Activated CD8-positive, alpha-beta T cell treated with anti-CD3 and anti-CD28 coated beads for 36 hours (primary cell): ENCODE measurements around the gene DPM2. TPM values are rescaled to one million over a fixed set of nuclear protein-coding genes. Genes with fewer than 3 reads are reported as not detected.

Source experiments
- ATAC-seq: fragments of 200-7000 bp; cut with Tn5 transposase; one replicate; pipeline ENCODE4 v1.10.0; 2021; ENCODE audit warnings: mild to moderate bottlenecking, moderate library complexity
- CTCF ChIA-PET: fragments of 350-600 bp; sonication (Branson Sonifier 250); formaldehyde crosslinking; loops from one replicate; lab custom pipeline; 2021; ENCODE audit warnings: antibody characterized with exemption; lab: Charles Lee
- POLR2A ChIA-PET: fragments of 350-600 bp; sonication (Branson Sonifier 250); formaldehyde crosslinking; loops from one replicate; lab custom pipeline; 2021; ENCODE audit warnings: antibody characterized with exemption; lab: Charles Lee
- DNase-seq: peaks from one replicate; pipeline ENCODE4 v3.0.0-alpha.2; 2020
- H3K27ac Mint-ChIP-seq: one replicate; pipeline ENCODE4 v1.8.0; 2021; ENCODE audit warnings: mild to moderate bottlenecking, mixed read lengths
- H3K27me3 Mint-ChIP-seq: one replicate; pipeline ENCODE4 v1.8.0; 2021; ENCODE audit warnings: mixed read lengths
- H3K36me3 Mint-ChIP-seq: one replicate; pipeline ENCODE4 v1.8.0; 2021; ENCODE audit warnings: low read depth, mixed read lengths
- H3K4me1 Mint-ChIP-seq: one replicate; pipeline ENCODE4 v1.8.0; 2021; ENCODE audit warnings: low read depth, mixed read lengths
- H3K4me3 Mint-ChIP-seq: one replicate; pipeline ENCODE4 v1.8.0; 2021; ENCODE audit warnings: mild to moderate bottlenecking, moderate library complexity, mixed read lengths
- H3K9me3 Mint-ChIP-seq: one replicate; pipeline ENCODE4 v1.8.0; 2021; ENCODE audit warnings: mixed read lengths
- intact Hi-C: fragments of 100-400 bp; cut with micrococcal nuclease; formaldehyde crosslinking; loops from one replicate; pipeline ENCODE4 v1.10.0; 2022
- total RNA-seq, 2 experiments: library from RNA; stranded (reverse); gene quantifications; one replicate each; pipeline ENCODE4 v1.2.3, GENCODE V29; 2021
- TF ChIP-seq, protein P1 (sequence below): fragments of 200-600 bp; IDR thresholded peaks from one replicate; pipeline ENCODE4 v1.8.0; 2022; ENCODE audit warnings: antibody characterized with exemption, mild to moderate bottlenecking

The DPM2 gene
- total RNA-seq, 2 experiments from 2014 or later, result 41.3 to 43.9 TPM

DNA sequence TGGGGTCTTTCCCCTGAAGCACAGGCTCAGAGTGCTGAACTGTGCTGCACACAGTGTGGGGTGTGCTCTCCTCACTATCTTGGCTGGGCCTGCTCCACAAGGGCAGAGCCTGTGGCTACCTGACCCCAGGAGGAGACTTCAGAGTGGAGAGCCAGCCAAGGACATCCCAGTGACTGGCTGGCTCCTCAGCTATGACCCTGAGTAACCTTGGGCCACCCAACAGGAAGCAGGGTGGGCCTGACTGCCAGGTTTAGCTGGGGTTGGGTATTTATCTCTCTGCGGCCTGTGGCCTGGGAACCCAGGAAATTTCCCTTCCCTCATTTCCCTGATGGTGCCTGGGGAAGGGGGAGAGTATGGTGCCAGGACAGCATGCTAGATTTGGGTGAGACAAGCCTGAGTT lies 45.3 kb upstream of the DPM2 start:
- peak overlapping the region; percentile 97 for H3K4me3 Mint-ChIP-seq
- intact Hi-C loops, result no loop called here
- TF ChIP-seq, protein P1, sequence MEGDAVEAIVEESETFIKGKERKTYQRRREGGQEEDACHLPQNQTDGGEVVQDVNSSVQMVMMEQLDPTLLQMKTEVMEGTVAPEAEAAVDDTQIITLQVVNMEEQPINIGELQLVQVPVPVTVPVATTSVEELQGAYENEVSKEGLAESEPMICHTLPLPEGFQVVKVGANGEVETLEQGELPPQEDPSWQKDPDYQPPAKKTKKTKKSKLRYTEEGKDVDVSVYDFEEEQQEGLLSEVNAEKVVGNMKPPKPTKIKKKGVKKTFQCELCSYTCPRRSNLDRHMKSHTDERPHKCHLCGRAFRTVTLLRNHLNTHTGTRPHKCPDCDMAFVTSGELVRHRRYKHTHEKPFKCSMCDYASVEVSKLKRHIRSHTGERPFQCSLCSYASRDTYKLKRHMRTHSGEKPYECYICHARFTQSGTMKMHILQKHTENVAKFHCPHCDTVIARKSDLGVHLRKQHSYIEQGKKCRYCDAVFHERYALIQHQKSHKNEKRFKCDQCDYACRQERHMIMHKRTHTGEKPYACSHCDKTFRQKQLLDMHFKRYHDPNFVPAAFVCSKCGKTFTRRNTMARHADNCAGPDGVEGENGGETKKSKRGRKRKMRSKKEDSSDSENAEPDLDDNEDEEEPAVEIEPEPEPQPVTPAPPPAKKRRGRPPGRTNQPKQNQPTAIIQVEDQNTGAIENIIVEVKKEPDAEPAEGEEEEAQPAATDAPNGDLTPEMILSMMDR, result no peak
- H3K9me3 Mint-ChIP-seq, result no peaks in the 10 kb centered on the region
- peaks cover 32% of the 10 kb centered on the region for H3K4me1 Mint-ChIP-seq
- H3K27ac Mint-ChIP-seq, result peak overlapping the region; percentile 82
- POLR2A ChIA-PET, result interaction anchor here (0.9 to 22.5 kb wide), 11 partner anchors 9 to 84 kb away, joined by 3 to 408 read pairs (median 5); partner anchors contain the start of gene NAIF1
- CTCF ChIA-PET, result interaction anchor here (0.8 to 15.3 kb wide), 5 partner anchors 11 to 52 kb away, joined by 3 to 163 read pairs (median 91); no protein-coding TSS in a partner anchor
- no peak for DNase-seq
- H3K27me3 Mint-ChIP-seq, result no peaks in the 10 kb centered on the region
- H3K36me3 Mint-ChIP-seq, result peaks cover 18% of the 10 kb centered on the region
- no peak for ATAC-seq

- ChIA-PET POLR2A (interaction anchor here (0.8 to 22.5 kb wide), 12 partner anchors 13 to 92 kb away, joined by 3 to 408 read pairs (median 6); partner anchors contain the start of gene NAIF1), CTCF (interaction anchor here (1.1 to 15.3 kb wide), 7 partner anchors 22 to 136 kb away, joined by 3 to 163 read pairs (median 5); no protein-coding TSS in a partner anchor)
- Mint-ChIP-seq H3K4me3 (peak overlapping the region; percentile 97), H3K27me3 (no peaks in the 10 kb centered on the region), H3K9me3 (no peaks in the 10 kb centered on the region), H3K4me1 (peaks cover 39% of the 10 kb centered on the region), H3K36me3 (peaks cover 24% of the 10 kb centered on the region), H3K27ac (peak overlapping the region; percentile 97)
- intact Hi-C loops, result no loop called here
- DNase-seq, result peak; percentile 77
- peak; percentile 5 for ATAC-seq
- TF ChIP-seq, protein P1, result no peak
Observed at GRCh38 chr9:127981559-127982121, 44.0 kb upstream of the DPM2 start.

- Mint-ChIP-seq H3K4me1 (peaks cover 46% of the 10 kb centered on the region), H3K9me3 (no peaks in the 10 kb centered on the region), H3K27me3 (no peaks in the 10 kb centered on the region), H3K27ac (peak within 1 kb of the TSS; percentile 97), H3K4me3 (peak within 1 kb of the TSS; percentile 97), H3K36me3 (peaks cover 31% of the 10 kb centered on the region)
- POLR2A ChIA-PET, result interaction anchor here (0.8 to 22.5 kb wide), 16 partner anchors 14 to 531 kb away, joined by 3 to 408 read pairs (median 5); no protein-coding TSS in a partner anchor
- TF ChIP-seq, protein P1, result no peak
- intact Hi-C loops, result no loop called here
- CTCF ChIA-PET, result interaction anchor here (1.0 to 15.3 kb wide), 8 partner anchors 15 to 136 kb away, joined by 3 to 163 read pairs (median 4); no protein-coding TSS in a partner anchor
- peak; percentile 97 for DNase-seq
- peak; percentile 87 for ATAC-seq
Observed at GRCh38 chr9:127980706-127981558, 43.3 kb upstream of the DPM2 start, which contains the start of gene EEIG1. EEIG1 (minus strand) TSS chr9:127980989; CDS start chr9:127980137, 852 bp downstream.

- peak overlapping the region; percentile 89 for H3K27ac Mint-ChIP-seq
- CTCF ChIA-PET, result interaction anchor here (0.6 to 15.3 kb wide), 7 partner anchors 15 to 112 kb away, joined by 3 to 163 read pairs (median 5); no protein-coding TSS in a partner anchor
- DNase-seq (peak; percentile 56), ATAC-seq (peak; percentile 2)
- peaks cover 36% of the 10 kb centered on the region for H3K36me3 Mint-ChIP-seq
- intact Hi-C loops, result no loop called here
- no peaks in the 10 kb centered on the region for H3K9me3 Mint-ChIP-seq
- H3K27me3 Mint-ChIP-seq, result no peaks in the 10 kb centered on the region
- TF ChIP-seq, protein P1, result no peak
- H3K4me1 Mint-ChIP-seq, result peaks cover 52% of the 10 kb centered on the region
- H3K4me3 Mint-ChIP-seq, result peak overlapping the region; percentile 97
- POLR2A ChIA-PET, result interaction anchor here (0.7 to 22.5 kb wide), 15 partner anchors 19 to 558 kb away, joined by 3 to 408 read pairs (median 5); no protein-coding TSS in a partner anchor
Observed at GRCh38 chr9:127980060-127980705, 42.5 kb upstream of the DPM2 start.
